ENCODE measurements around the gene TACR2.

TACR2 gene

DNA sequence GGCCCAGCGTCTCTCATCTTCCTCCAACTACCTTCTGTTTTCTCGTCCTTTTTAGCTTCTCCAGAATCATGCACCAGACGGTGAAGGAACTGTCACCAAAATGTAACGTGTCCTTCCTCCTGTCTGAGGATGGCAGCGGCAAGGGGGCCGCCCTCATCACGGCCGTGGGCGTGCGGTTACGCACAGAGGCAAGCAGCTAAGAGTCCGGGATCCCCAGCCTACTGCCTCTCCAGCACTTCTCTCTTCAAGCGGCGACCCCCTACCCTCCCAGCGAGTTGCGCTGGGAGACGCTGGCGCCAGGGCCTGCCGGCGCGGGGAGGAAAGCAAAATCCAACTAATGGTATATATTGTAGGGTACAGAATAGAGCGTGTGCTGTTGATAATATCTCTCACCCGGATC lies 15.8 kb downstream of the TACR2 start:
- DNase-seq: no peak

DNA sequence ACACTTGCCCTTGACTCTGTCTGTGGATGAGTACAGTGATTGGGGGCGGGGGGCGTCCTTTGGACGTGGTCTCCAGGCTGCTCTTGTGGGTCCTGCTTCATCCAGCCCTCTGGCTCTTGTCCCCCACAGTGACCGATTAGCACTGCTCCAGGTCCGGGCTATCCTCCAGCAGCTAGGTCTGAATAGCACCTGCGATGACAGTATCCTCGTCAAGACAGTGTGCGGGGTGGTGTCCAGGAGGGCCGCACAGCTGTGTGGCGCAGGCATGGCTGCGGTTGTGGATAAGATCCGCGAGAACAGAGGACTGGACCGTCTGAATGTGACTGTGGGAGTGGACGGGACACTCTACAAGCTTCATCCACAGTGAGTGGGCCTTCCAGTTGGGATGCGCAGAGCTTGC lies 18.3 kb downstream of the TACR2 start:
- no peak for DNase-seq

GRCh38 chr10:69397972-69398371 lies 18.7 kb downstream of the TACR2 start:
- DNase-seq: no peak

GRCh38 chr10:69394020-69394419 lies 22.7 kb downstream of the TACR2 start:
- DNase-seq: no peak

GRCh38 chr10:69392481-69393000 lies 24.2 kb downstream of the TACR2 start:
- DNase-seq: peak; percentile 69

GRCh38 chr10:69391158-69391557 lies 25.6 kb downstream of the TACR2 start:
- no peak for DNase-seq

GRCh38 chr10:69389827-69390490 lies 26.8 kb downstream of the TACR2 start:
- DNase-seq: no peak

DNA sequence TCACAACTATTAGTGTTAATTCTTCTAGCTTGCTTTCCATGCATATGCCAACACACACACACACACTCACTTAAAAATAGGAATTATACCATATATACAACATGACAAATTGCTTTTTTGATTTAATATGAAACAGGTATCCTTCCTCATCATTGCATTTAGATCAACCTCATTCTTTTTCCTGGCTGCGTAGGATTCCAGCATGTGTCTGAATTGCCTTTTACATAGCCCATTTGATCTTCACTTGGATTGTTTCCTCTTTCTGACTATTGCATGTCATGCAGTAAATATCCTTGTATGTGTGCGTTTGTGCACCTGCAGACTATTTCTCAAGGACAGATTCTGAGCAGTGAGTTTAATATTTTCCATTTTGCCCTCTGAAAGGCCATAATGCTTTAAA lies 28.2 kb downstream of the TACR2 start:
- DNase-seq: no peak

DNA sequence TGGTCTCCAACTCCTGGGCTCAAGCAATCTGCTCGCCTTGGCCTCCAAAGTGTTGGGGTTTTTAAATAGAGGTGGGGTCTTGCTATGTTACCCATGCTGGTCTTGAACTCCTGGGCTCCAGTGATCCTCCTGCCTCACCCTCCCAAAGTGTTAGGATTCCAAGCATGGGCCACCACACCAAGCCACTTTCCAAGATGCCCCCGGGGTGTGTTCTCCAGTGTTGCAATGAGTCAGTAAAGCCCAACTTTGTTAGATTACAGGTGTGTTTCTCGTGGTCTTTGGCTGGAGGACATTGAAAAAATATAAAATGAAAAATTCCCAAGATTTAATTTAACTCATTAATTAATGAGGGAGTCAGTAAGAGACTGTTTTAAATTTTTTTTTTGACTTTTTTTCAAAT lies 29.2 kb downstream of the TACR2 start:
- no peak for DNase-seq

DNA sequence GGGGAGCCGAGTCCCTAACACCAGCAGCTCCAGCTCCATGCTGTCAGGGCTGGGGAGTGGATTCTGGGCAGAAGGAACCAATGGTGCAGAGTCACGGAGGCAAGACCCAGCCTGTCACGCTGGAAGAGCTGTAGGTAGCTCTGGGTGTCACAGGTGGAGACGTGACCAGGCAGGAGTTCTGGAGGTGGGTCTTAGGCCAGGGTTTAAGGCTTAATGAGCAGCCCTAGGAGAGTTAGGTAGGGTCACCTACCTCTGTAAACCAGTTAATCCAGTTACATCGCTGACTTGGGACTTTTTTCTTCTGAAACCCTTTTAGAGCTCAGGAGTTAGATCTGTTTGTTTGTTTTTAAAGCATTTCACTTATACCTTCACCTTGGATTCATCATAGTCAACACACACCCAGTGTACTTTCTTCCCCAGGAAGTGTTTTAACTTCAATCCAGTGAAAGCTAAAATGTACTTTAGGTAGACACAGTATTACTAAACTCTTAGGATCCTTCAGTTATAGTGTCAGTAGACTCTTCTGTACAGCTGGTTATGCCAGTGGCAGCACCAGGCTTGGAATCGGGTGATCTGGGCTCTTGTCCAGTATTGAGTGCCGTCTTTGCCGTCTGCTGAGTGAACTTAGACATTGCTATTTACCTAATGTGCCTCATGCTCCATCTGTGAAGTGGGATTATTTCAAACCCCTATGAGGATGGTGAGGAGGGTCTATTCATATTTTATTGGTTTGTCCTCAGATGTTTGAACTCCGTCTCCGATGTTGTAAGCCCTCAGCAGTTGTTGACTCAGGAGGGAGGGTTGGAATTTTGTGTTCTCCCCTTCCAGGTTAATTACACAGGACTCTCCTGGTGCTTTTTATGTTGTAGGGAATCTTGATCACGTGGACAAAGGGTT lies 31.0 kb downstream of the TACR2 start:
- DNase-seq: no peak

DNA sequence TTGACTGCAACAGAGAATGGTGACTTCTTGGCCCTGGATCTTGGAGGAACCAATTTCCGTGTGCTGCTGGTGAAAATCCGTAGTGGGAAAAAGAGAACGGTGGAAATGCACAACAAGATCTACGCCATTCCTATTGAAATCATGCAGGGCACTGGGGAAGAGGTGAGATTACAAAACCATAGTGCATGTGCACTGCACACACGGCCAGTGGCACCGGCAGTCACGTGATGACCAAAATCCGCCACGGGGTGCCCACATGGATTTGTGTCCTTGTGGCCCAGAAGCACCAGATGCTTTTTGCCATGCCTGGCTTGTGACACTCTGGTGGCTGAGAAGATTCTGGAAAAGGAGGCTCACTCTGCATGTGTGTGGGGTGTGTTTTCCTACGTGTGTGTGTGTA lies 32.4 kb downstream of the TACR2 start:
- no peak for DNase-seq

DNA sequence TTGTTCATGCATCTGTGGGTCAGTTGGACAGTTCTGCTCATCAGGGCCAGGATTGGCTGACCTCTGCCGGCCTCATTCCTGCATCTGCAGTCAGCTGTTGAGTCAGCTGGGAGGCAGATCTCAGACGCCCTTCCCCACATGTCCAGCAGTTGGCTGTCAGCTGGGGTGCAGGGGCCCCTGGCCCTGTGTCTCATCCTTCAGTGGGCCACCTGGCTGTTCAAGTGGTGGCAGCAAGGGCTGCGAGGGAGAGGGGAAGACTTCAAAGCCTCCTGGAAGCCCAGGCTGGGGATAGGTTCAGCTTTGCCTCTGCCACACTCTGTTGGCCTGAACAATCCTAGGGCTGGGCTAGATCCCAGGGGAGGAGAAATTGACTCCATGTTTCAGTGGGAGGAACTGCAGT lies 33.2 kb downstream of the TACR2 start:
- DNase-seq: no peak

- DNase-seq: no peak
These were observed 34.2 kb downstream of the TACR2 start for GRCh38 chr10:69382382-69383117.

GRCh38 chr10:69379800-69380199 lies 36.9 kb downstream of the TACR2 start:
- DNase-seq: no peak

DNA sequence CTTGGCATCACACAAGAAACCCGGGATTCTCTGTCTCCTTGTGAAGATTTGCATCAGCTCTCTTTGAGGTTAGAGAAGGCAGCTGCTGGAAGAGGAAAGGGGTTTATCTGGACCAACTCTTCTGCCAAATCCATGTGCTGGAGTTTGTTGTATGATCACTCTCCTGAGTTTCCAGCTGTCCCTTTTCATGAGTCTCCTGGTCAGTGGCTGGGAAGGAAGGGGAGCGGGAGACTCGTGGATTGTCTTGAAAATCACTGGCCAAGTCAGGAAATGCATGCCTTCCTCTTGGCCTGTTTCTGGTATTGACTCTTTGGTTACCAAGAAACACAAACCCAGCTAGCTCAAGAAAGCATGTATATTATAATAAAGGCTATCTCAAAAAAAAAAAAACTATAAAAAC lies 38.8 kb downstream of the TACR2 start:
- no peak for DNase-seq

DNA sequence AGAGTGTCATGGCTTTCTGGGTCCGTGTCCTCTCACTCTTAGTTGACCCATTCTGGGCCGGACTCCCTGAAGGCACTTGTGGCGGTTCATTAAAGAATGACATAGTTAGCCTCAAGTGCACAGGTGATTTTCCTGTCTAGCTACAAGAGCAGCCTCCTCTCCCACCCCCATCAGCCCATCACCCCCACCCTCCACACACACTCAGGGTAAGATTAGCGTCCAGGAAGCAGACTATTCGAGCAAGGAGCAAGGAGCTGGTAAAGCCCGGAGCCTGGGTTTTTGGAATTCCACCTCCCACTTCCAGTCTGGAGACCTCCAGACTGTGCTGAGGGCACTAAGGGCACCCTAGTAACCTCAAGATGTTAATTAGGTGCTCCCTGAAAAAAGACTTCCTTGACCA lies 39.5 kb downstream of the TACR2 start:
- DNase-seq: no peak

- DNase-seq: no peak
These were observed 40.1 kb downstream of the TACR2 start for GRCh38 chr10:69376662-69377061.

- DNase-seq: no peak
These were observed 41.2 kb downstream of the TACR2 start for GRCh38 chr10:69375307-69376151.

DNA sequence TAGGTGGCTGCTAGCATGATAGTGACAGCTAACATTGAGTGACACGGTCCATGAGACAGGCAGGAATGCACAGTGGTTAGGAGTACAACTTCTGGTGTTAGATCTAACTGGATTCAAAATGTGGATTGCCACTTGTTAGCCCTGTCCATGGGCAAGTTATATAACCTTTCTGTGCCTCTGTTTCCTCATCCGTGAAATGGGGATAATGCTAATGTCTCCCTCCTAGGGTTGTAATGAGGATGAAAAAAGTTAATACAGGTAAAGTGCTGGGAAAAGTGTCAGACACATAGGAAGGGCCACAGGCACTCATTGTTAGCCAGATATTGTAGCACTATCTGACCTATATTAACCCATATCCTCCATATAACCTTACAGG lies 41.8 kb downstream of the TACR2 start:
- no peak for DNase-seq

DNA sequence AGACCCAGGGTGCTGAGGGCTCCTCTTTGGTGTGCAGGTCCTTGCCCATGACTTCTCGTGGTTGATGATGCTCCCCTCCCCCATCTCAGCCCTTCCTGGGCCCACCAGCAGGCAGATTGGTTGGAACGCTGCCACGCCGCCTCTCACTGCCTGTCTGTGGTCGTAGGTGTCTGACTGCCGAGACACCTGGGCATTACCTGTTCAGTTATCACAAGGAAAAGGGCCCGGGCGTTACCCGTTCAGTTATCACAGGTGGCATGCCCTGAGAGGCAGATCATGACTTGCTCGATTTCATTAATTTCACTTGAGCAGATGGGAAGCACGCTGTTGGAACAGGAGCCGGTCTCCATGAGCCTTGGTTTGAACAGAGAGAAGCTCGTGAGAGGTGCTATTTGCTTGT lies 42.5 kb downstream of the TACR2 start:
- no peak for DNase-seq

GRCh38 chr10:69372126-69372980 lies 44.4 kb downstream of the TACR2 start:
- DNase-seq: no peak

- no peak for DNase-seq
These were observed 49.2 kb downstream of the TACR2 start for GRCh38 chr10:69367469-69367868.

All from COR-L47 (cell line).